ENCODE data around the gene CPXM2. TPM values are rescaled to one million over a fixed set of nuclear protein-coding genes. Genes with fewer than 3 reads are reported as not detected.

The CPXM2 gene
- total and polyA plus RNA-seq, 9 of the 15 experiments (the other 6 are each of a cell fraction or from before 2014, with no cell fraction given) = not detected

DNA sequence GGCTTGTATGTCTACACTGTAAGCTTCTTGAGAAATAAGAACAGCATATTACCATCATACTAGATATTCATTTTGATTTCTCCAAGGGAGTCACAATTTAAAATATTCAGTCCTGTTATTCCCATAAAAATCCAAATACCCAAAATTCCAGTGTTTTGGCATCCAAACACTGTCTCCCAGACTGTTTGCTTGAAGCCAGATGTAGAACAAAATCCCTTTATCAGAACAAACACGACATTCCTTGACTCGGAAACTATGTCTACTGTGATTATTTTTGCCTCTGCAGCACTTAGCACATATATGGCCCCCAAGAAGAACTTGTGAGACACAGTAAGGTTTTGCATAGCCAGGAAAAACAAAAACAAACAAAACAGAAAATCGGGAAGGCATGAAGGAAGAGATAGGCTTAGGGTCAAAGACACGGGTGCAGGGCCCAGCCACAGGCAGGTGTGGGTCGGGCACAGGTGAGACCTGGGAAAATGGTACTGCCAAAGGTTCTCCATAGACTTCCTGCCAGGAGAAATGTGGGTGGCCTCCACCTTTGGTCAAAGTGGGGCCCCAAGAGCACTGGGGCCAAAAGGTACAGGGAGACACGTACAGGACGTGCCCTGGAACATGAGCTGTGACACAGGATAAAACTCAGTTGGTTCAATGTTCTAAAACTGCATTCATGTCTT, 36.5 kb downstream of the CPXM2 start:
- FAIRE-seq = no peak
- no peak for ATAC-seq
- no peak overlapping the region for H2AFZ ChIP-seq (ENCODE audit: low read depth, low read length)
- in situ Hi-C loops (cut with MboI) = no loop called here
- ChIA-PET CTCF (ENCODE audit: low intra/inter-chr PET ratio) (no interaction called here), POLR2A (no interaction called here)
- H3K79me2 ChIP-seq (ENCODE audit: control insufficient read depth, insufficient read depth, low read length) = no peaks in the 10 kb centered on the region
- no peaks in the 10 kb centered on the region; a peak in 1 of 5 replicates for H3K4me1 ChIP-seq (replicated peaks in 1 of 2; ENCODE audit: control insufficient read depth in 2 of 2, insufficient read depth in 2 of 2, low read length in 2 of 2)
- peaks cover 0 to 31% of the 10 kb centered on the region in 2 experiments; a peak in 3 of 5 replicates for H3K27me3 ChIP-seq (ENCODE audit: control insufficient read depth in 2 of 2, insufficient read depth in 2 of 2, low read length in 2 of 2)
- H3K27ac ChIP-seq (ENCODE audit: extremely low read depth, low read depth, low read length) = no peak overlapping the region
- H3K4me3 ChIP-seq = no peak overlapping the region
- no peaks in the 10 kb centered on the region for H4K20me1 ChIP-seq (replicated peaks; ENCODE audit: control insufficient read depth, insufficient read depth, low read length)
- no peak overlapping the region for H3K9ac ChIP-seq (ENCODE audit: insufficient read depth in 1 of 2, low read depth in 2 of 2, low read length in 2 of 2)
- intact Hi-C loops (cut with micrococcal nuclease) = no loop called here
- WGBS (ENCODE audit: insufficient coverage, low coverage, missing lambda C conversion rate) = 0% methylated on average over 5 of the region's 7 CpGs
- no peak overlapping the region for H3K4me2 ChIP-seq (ENCODE audit: insufficient read depth, low read length)
- no peaks in the 10 kb centered on the region for H3K9me1 ChIP-seq (ENCODE audit: control insufficient read depth, insufficient read depth, low read length)
- no peak for DNase-seq (ENCODE audit: extremely low read depth in 1 of 4, low spot score in 3 of 4)
- no peaks in the 10 kb centered on the region for H3K36me3 ChIP-seq (ENCODE audit: control insufficient read depth, insufficient read depth, low read length)
- H3K9me3 ChIP-seq (replicated peaks; ENCODE audit: control insufficient read depth, insufficient read depth, low read depth, low read length) = no peaks in the 10 kb centered on the region
- no TSS peak for BruUV-seq (replicated peaks)
- TF ChIP-seq, protein P1, sequence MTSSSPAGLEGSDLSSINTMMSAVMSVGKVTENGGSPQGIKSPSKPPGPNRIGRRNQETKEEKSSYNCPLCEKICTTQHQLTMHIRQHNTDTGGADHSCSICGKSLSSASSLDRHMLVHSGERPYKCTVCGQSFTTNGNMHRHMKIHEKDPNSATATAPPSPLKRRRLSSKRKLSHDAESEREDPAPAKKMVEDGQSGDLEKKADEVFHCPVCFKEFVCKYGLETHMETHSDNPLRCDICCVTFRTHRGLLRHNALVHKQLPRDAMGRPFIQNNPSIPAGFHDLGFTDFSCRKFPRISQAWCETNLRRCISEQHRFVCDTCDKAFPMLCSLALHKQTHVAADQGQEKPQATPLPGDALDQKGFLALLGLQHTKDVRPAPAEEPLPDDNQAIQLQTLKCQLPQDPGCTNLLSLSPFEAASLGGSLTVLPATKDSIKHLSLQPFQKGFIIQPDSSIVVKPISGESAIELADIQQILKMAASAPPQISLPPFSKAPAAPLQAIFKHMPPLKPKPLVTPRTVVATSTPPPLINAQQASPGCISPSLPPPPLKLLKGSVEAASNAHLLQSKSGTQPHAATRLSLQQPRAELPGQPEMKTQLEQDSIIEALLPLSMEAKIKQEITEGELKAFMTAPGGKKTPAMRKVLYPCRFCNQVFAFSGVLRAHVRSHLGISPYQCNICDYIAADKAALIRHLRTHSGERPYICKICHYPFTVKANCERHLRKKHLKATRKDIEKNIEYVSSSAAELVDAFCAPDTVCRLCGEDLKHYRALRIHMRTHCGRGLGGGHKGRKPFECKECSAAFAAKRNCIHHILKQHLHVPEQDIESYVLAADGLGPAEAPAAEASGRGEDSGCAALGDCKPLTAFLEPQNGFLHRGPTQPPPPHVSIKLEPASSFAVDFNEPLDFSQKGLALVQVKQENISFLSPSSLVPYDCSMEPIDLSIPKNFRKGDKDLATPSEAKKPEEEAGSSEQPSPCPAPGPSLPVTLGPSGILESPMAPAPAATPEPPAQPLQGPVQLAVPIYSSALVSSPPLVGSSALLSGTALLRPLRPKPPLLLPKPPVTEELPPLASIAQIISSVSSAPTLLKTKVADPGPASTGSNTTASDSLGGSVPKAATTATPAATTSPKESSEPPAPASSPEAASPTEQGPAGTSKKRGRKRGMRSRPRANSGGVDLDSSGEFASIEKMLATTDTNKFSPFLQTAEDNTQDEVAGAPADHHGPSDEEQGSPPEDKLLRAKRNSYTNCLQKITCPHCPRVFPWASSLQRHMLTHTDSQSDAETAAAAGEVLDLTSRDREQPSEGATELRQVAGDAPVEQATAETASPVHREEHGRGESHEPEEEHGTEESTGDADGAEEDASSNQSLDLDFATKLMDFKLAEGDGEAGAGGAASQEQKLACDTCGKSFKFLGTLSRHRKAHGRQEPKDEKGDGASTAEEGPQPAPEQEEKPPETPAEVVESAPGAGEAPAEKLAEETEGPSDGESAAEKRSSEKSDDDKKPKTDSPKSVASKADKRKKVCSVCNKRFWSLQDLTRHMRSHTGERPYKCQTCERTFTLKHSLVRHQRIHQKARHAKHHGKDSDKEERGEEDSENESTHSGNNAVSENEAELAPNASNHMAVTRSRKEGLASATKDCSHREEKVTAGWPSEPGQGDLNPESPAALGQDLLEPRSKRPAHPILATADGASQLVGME (CRISPR knock-in tag; IDR thresholded peaks at IDR 0.05) = no peak
- TF ChIP-seq, protein P2, sequence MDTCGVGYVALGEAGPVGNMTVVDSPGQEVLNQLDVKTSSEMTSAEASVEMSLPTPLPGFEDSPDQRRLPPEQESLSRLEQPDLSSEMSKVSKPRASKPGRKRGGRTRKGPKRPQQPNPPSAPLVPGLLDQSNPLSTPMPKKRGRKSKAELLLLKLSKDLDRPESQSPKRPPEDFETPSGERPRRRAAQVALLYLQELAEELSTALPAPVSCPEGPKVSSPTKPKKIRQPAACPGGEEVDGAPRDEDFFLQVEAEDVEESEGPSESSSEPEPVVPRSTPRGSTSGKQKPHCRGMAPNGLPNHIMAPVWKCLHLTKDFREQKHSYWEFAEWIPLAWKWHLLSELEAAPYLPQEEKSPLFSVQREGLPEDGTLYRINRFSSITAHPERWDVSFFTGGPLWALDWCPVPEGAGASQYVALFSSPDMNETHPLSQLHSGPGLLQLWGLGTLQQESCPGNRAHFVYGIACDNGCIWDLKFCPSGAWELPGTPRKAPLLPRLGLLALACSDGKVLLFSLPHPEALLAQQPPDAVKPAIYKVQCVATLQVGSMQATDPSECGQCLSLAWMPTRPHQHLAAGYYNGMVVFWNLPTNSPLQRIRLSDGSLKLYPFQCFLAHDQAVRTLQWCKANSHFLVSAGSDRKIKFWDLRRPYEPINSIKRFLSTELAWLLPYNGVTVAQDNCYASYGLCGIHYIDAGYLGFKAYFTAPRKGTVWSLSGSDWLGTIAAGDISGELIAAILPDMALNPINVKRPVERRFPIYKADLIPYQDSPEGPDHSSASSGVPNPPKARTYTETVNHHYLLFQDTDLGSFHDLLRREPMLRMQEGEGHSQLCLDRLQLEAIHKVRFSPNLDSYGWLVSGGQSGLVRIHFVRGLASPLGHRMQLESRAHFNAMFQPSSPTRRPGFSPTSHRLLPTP (IDR thresholded peaks at IDR 0.05; ENCODE audit: borderline replicate concordance, extremely low read depth, insufficient read length) = no peak
- TF ChIP-seq, protein P3, sequence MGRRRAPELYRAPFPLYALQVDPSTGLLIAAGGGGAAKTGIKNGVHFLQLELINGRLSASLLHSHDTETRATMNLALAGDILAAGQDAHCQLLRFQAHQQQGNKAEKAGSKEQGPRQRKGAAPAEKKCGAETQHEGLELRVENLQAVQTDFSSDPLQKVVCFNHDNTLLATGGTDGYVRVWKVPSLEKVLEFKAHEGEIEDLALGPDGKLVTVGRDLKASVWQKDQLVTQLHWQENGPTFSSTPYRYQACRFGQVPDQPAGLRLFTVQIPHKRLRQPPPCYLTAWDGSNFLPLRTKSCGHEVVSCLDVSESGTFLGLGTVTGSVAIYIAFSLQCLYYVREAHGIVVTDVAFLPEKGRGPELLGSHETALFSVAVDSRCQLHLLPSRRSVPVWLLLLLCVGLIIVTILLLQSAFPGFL (CRISPR knock-in tag; IDR thresholded peaks at IDR 0.05) = no peak
- TF ChIP-seq, protein P4, sequence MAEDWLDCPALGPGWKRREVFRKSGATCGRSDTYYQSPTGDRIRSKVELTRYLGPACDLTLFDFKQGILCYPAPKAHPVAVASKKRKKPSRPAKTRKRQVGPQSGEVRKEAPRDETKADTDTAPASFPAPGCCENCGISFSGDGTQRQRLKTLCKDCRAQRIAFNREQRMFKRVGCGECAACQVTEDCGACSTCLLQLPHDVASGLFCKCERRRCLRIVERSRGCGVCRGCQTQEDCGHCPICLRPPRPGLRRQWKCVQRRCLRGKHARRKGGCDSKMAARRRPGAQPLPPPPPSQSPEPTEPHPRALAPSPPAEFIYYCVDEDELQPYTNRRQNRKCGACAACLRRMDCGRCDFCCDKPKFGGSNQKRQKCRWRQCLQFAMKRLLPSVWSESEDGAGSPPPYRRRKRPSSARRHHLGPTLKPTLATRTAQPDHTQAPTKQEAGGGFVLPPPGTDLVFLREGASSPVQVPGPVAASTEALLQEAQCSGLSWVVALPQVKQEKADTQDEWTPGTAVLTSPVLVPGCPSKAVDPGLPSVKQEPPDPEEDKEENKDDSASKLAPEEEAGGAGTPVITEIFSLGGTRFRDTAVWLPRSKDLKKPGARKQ (CRISPR knock-in tag; IDR thresholded peaks at IDR 0.05) = no peak
- TF ChIP-seq NFXL1 (CRISPR knock-in tag; IDR thresholded peaks at IDR 0.05) (no peak), TRIM24 (IDR thresholded peaks at IDR 0.05) (no peak), STAT5B (CRISPR knock-in tag; IDR thresholded peaks at IDR 0.05) (no peak), PTRF (tag; IDR thresholded peaks at IDR 0.05) (no peak), PCBP1 (IDR thresholded peaks at IDR 0.05; ENCODE audit: low read depth, low read length, poor library complexity, severe bottlenecking) (no peak)

Measured in K562 (cell line).